ENCODE results near the gene PPP1R36.

The PPP1R36 gene

DNA sequence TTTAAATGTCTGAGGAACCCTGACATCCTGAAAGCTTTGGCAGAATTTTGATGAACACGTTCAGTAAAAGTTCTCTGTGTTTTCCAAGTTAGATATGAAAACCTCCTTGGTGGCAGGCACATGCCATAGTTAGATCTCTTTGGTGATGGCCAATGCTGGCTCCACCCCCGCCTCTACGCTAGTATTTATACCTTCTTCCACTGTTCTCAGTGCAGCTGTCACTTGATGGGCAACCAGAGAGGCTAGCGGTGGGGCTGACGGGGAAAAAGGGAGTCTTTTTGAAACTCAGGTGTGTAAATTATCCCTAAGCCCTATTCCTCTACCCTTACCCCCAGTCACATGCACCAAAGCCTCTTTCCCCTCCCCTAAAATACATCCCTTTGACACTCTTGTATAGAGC, 32.1 kb downstream of the PPP1R36 start:
- Histone ChIP-seq H3K4me2 (ENCODE audit: insufficient read depth, low read length, poor library complexity, severe bottlenecking) (no peak overlapping the region), H3K14ac (ENCODE audit: low read length) (no peak overlapping the region), H3K4me1 (ENCODE audit: control insufficient read depth in 2 of 2, insufficient read depth in 1 of 2, low read depth in 1 of 2, low read length in 2 of 2) (peaks cover 0 to 7% of the 10 kb centered on the region in 2 donors), H3K27ac (replicated peaks; ENCODE audit: low read length) (no peak overlapping the region), H4K8ac (ENCODE audit: low read depth, low read length) (no peak overlapping the region), H3K23ac (ENCODE audit: low read depth, low read length, poor library complexity) (no peak overlapping the region), H2AK5ac (ENCODE audit: low read depth, low read length) (no peak overlapping the region), H2BK5ac (ENCODE audit: low read length) (no peak overlapping the region), H3K18ac (ENCODE audit: low read length) (no peak overlapping the region), H3K4me3 (ENCODE audit: low read length in 2 of 2) (no peak overlapping the region), H2BK12ac (ENCODE audit: low read length) (no peak overlapping the region), H3K79me1 (ENCODE audit: low read depth, low read length) (no peaks in the 10 kb centered on the region), H3K27me3 (ENCODE audit: control insufficient read depth in 3 of 3, insufficient read depth in 3 of 3, low read depth in 1 of 3, low read length in 3 of 3) (no peaks in the 10 kb centered on the region), H4K91ac (ENCODE audit: low read depth, low read length, poor library complexity) (no peak overlapping the region), H3K9me3 (replicated peaks in 1 of 2; ENCODE audit: control insufficient read depth in 2 of 2, insufficient read depth in 1 of 2, low read depth in 1 of 2, low read length in 2 of 2) (no peaks in the 10 kb centered on the region), H3K36me3 (replicated peaks in 1 of 2; ENCODE audit: control insufficient read depth in 2 of 2, insufficient read depth in 2 of 2, low read length in 2 of 2) (no peaks in the 10 kb centered on the region), H3K9ac (ENCODE audit: low read depth, low read length, poor library complexity) (no peak overlapping the region), H3K4ac (ENCODE audit: low read length) (no peak overlapping the region), H2BK120ac (ENCODE audit: low read depth, low read length) (no peak overlapping the region), H2AFZ (ENCODE audit: low read length) (no peak overlapping the region), H2BK15ac (ENCODE audit: low read length) (no peak overlapping the region)
- DNase-seq (ENCODE audit: low spot score): no peak
- WGBS, 2 donors (ENCODE audit: extremely low coverage in 2 of 2, insufficient read length in 2 of 2, insufficient replicate concordance in 1 of 2): no CpG with 5 or more reads among the region's 5 CpGs

GRCh38 chr14:64584190-64584589, 34.4 kb downstream of the PPP1R36 start:
- Histone ChIP-seq H3K4ac (ENCODE audit: low read length) (no peak overlapping the region), H2BK120ac (ENCODE audit: low read depth, low read length) (no peak overlapping the region), H3K27me3 (ENCODE audit: control insufficient read depth in 3 of 3, insufficient read depth in 3 of 3, low read depth in 1 of 3, low read length in 3 of 3) (no peaks in the 10 kb centered on the region), H3K4me2 (ENCODE audit: insufficient read depth, low read length, poor library complexity, severe bottlenecking) (no peak overlapping the region), H3K9me3 (replicated peaks in 1 of 2; ENCODE audit: control insufficient read depth in 2 of 2, insufficient read depth in 1 of 2, low read depth in 1 of 2, low read length in 2 of 2) (no peaks in the 10 kb centered on the region), H3K14ac (ENCODE audit: low read length) (no peak overlapping the region), H2BK15ac (ENCODE audit: low read length) (no peak overlapping the region), H3K4me1 (ENCODE audit: control insufficient read depth in 2 of 2, insufficient read depth in 1 of 2, low read depth in 1 of 2, low read length in 2 of 2) (peaks cover 0 to 7% of the 10 kb centered on the region in 2 donors), H4K91ac (ENCODE audit: low read depth, low read length, poor library complexity) (no peak overlapping the region), H3K23ac (ENCODE audit: low read depth, low read length, poor library complexity) (no peak overlapping the region), H3K9ac (ENCODE audit: low read depth, low read length, poor library complexity) (no peak overlapping the region), H3K4me3 (ENCODE audit: low read length in 2 of 2) (no peak overlapping the region), H3K18ac (ENCODE audit: low read length) (no peak overlapping the region), H2BK12ac (ENCODE audit: low read length) (no peak overlapping the region), H2AK5ac (ENCODE audit: low read depth, low read length) (no peak overlapping the region), H4K8ac (ENCODE audit: low read depth, low read length) (no peak overlapping the region), H3K27ac (replicated peaks; ENCODE audit: low read length) (no peak overlapping the region), H2AFZ (ENCODE audit: low read length) (no peak overlapping the region), H2BK5ac (ENCODE audit: low read length) (no peak overlapping the region), H3K36me3 (replicated peaks in 1 of 2; ENCODE audit: control insufficient read depth in 2 of 2, insufficient read depth in 2 of 2, low read length in 2 of 2) (no peaks in the 10 kb centered on the region), H3K79me1 (ENCODE audit: low read depth, low read length) (no peaks in the 10 kb centered on the region)
- no peak for DNase-seq (ENCODE audit: low spot score)
- no CpG with 5 or more reads among the region's 1 CpG for WGBS, 2 donors (ENCODE audit: extremely low coverage in 2 of 2, insufficient read length in 2 of 2, insufficient replicate concordance in 1 of 2)

- no peak overlapping the region for H3K4me2 ChIP-seq (ENCODE audit: insufficient read depth, low read length, poor library complexity, severe bottlenecking)
- no peak overlapping the region for H3K4ac ChIP-seq (ENCODE audit: low read length)
- H2BK12ac ChIP-seq (ENCODE audit: low read length): no peak overlapping the region
- no peak for DNase-seq (ENCODE audit: low spot score)
- H3K23ac ChIP-seq (ENCODE audit: low read depth, low read length, poor library complexity): no peak overlapping the region
- H3K14ac ChIP-seq (ENCODE audit: low read length): no peak overlapping the region
- H3K4me1 ChIP-seq (ENCODE audit: control insufficient read depth in 2 of 2, insufficient read depth in 1 of 2, low read depth in 1 of 2, low read length in 2 of 2): no peaks in the 10 kb centered on the region
- WGBS, 2 donors (ENCODE audit: extremely low coverage in 2 of 2, insufficient read length in 2 of 2, insufficient replicate concordance in 1 of 2): no CpG with 5 or more reads among the region's 3 CpGs
- no peak overlapping the region for H3K27ac ChIP-seq (replicated peaks; ENCODE audit: low read length)
- no peak overlapping the region for H3K9ac ChIP-seq (ENCODE audit: low read depth, low read length, poor library complexity)
- no peaks in the 10 kb centered on the region for H3K79me1 ChIP-seq (ENCODE audit: low read depth, low read length)
- no peaks in the 10 kb centered on the region for H3K36me3 ChIP-seq (replicated peaks in 1 of 2; ENCODE audit: control insufficient read depth in 2 of 2, insufficient read depth in 2 of 2, low read length in 2 of 2)
- no peak overlapping the region for H4K91ac ChIP-seq (ENCODE audit: low read depth, low read length, poor library complexity)
- no peaks in the 10 kb centered on the region for H3K27me3 ChIP-seq (ENCODE audit: control insufficient read depth in 3 of 3, insufficient read depth in 3 of 3, low read depth in 1 of 3, low read length in 3 of 3)
- no peak overlapping the region for H2AFZ ChIP-seq (ENCODE audit: low read length)
- H2BK120ac ChIP-seq (ENCODE audit: low read depth, low read length): no peak overlapping the region
- H3K4me3 ChIP-seq (ENCODE audit: low read length in 2 of 2): no peak overlapping the region
- H2AK5ac ChIP-seq (ENCODE audit: low read depth, low read length): no peak overlapping the region
- no peak overlapping the region for H3K18ac ChIP-seq (ENCODE audit: low read length)
- no peak overlapping the region for H4K8ac ChIP-seq (ENCODE audit: low read depth, low read length)
- H2BK5ac ChIP-seq (ENCODE audit: low read length): no peak overlapping the region
- no peaks in the 10 kb centered on the region for H3K9me3 ChIP-seq (replicated peaks in 1 of 2; ENCODE audit: control insufficient read depth in 2 of 2, insufficient read depth in 1 of 2, low read depth in 1 of 2, low read length in 2 of 2)
- H2BK15ac ChIP-seq (ENCODE audit: low read length): no peak overlapping the region
These were observed 42.0 kb downstream of the PPP1R36 start for GRCh38 chr14:64591809-64592208.

GRCh38 chr14:64594438-64594837, 44.7 kb downstream of the PPP1R36 start:
- Histone ChIP-seq H4K8ac (ENCODE audit: low read depth, low read length) (no peak overlapping the region), H3K4me3 (ENCODE audit: low read length in 2 of 2) (no peak overlapping the region), H4K91ac (ENCODE audit: low read depth, low read length, poor library complexity) (no peak overlapping the region), H3K18ac (ENCODE audit: low read length) (no peak overlapping the region), H3K4me2 (ENCODE audit: insufficient read depth, low read length, poor library complexity, severe bottlenecking) (no peak overlapping the region), H3K27ac (replicated peaks; ENCODE audit: low read length) (no peak overlapping the region), H3K27me3 (ENCODE audit: control insufficient read depth in 3 of 3, insufficient read depth in 3 of 3, low read depth in 1 of 3, low read length in 3 of 3) (no peaks in the 10 kb centered on the region), H2AK5ac (ENCODE audit: low read depth, low read length) (no peak overlapping the region), H3K4me1 (ENCODE audit: control insufficient read depth in 2 of 2, insufficient read depth in 1 of 2, low read depth in 1 of 2, low read length in 2 of 2) (no peaks in the 10 kb centered on the region), H2BK12ac (ENCODE audit: low read length) (no peak overlapping the region), H2AFZ (ENCODE audit: low read length) (no peak overlapping the region), H3K14ac (ENCODE audit: low read length) (no peak overlapping the region), H3K9ac (ENCODE audit: low read depth, low read length, poor library complexity) (no peak overlapping the region), H2BK120ac (ENCODE audit: low read depth, low read length) (no peak overlapping the region), H3K4ac (ENCODE audit: low read length) (no peak overlapping the region), H2BK5ac (ENCODE audit: low read length) (no peak overlapping the region), H2BK15ac (ENCODE audit: low read length) (no peak overlapping the region), H3K36me3 (replicated peaks in 1 of 2; ENCODE audit: control insufficient read depth in 2 of 2, insufficient read depth in 2 of 2, low read length in 2 of 2) (no peaks in the 10 kb centered on the region), H3K9me3 (replicated peaks in 1 of 2; ENCODE audit: control insufficient read depth in 2 of 2, insufficient read depth in 1 of 2, low read depth in 1 of 2, low read length in 2 of 2) (no peaks in the 10 kb centered on the region), H3K79me1 (ENCODE audit: low read depth, low read length) (no peaks in the 10 kb centered on the region), H3K23ac (ENCODE audit: low read depth, low read length, poor library complexity) (no peak overlapping the region)
- no CpG with 5 or more reads among the region's 2 CpGs for WGBS, 2 donors (ENCODE audit: extremely low coverage in 2 of 2, insufficient read length in 2 of 2, insufficient replicate concordance in 1 of 2)
- no peak for DNase-seq (ENCODE audit: low spot score)
